GM21723 (cell line): ENCODE results near the gene PSKH1.
"Not testable (repeated sequence)": the region's sequence is repeated elsewhere in the genome, so short reads cannot be mapped to it uniquely, and the experiment has no call there.

Experiments
- ATAC-seq: cut with Tn5 transposase; IDR thresholded peaks from one replicate; pipeline ENCODE4 v1.9.1; 2021; ENCODE audit warnings: mild to moderate bottlenecking, moderate library complexity; ENCODE audit not compliant: unreplicated experiment

PSKH1 gene

DNA sequence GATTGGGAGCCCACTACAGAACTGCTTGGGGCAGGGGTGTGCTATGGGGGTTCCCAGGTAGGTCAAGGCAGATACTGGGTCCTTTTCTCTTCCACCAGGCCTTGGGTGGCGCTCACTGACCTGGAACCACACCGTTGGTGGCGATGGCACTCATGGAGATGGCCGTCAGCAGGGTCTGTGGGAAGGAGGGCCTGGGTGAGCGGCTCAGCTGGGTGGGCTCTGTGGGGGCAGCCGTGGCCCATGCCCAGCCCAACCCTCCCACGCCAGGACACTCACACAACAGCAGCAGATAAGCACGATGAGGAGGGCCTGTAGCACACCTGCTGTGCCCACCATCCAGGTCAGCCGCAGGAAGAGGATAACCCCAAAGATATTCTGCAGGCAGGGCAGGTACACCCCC is 64.6 kb downstream of the PSKH1 start:
- ATAC-seq, result no peak

DNA sequence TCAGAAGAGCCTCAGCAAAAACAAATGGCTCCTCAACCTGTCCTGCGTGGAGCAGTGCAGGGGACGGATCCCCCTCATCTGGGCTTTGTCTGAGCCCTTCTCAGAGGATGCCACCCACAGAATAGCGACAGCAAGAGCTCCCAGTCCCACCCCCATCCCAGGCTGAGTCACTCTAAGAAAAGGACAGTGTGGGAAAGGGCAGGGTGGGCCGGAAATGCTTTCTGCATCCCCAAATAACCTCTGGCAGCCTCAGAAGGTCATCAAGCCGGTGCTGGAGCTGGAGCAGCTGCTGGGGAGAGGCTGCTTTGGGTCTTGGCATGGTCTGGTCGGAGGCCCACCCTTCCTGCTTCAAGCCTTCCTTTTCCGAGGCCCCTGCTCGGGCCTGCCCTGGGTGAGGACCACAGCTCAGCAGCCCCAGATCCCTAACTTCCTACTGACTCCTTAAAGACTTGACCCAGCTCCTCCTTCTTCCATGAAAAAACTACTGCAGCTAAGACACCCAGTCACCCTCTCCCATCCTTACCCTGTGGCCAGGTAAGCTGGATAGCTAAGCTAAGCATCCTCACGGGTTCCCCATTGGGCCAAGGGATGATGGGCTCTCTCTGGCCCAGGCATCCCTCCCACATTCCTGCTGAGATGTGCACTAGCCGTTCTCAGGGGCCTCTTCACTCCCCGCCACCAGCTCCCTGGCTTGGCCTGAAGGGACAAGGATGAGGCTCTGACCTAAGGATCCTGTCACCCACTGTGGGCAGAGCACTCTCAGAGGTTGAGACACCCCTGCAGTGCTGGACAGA is 66.7 kb downstream of the PSKH1 start:
- no peak for ATAC-seq

DNA sequence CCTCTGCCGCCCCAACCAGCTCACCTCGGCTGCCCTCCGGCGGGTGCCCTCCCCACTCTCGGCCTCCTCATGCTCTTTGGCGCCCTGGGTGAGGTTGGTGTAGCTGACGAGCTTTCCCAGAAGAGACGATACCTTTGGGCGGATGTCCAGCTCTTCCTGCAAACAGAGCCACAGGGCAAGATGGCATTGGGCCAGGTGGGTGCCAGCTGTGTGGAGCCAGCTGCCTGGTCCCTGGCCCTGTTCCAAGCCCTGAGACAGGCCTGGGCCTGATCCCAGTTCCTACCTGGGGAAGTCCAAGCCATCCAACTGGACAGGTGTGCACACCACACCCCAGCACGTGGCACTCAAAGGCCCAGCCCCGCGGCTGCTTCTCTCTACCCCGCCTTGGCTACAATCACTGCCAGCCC is 68.5 kb downstream of the PSKH1 start:
- ATAC-seq, result no peak

DNA sequence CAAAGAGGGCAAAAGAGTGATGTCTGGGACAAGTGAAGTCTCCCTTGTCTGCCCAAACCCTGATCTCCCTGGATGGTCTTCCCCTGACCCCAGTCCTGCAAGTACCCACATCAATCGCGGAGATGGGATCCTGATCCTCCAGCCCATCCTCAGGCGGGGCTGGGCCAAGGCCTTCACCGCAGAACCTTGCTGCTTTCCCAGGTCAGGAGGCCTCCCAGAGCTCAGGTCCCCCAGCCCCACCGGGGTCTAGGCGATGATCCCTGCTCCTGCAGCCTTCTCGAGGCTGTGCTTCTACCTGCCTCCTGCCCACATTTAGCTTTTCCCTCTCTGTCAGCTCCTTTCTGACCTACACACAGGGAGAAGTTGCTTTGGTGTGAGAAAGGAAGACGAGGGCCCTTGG is 69.1 kb downstream of the PSKH1 start:
- ATAC-seq, result no peak

DNA sequence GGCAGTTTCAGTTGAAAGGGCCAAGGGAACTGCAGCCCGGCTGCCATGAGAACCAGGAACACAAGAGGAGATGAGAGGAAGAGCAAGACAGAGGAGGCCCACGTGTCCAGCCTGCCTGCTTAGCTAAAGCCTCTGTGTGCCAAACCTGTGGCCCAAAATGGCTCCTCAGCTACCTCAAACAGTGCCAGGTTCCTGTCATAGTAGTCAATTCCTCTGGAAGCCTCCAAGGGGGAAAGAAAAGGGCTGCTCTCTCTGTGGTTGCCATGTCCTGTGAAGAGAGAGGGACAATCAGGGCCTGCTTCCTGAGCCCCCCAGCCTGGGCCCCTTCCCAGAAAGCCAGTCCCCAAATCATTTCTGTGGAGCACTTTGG is 70.2 kb downstream of the PSKH1 start:
- ATAC-seq, result no peak

DNA sequence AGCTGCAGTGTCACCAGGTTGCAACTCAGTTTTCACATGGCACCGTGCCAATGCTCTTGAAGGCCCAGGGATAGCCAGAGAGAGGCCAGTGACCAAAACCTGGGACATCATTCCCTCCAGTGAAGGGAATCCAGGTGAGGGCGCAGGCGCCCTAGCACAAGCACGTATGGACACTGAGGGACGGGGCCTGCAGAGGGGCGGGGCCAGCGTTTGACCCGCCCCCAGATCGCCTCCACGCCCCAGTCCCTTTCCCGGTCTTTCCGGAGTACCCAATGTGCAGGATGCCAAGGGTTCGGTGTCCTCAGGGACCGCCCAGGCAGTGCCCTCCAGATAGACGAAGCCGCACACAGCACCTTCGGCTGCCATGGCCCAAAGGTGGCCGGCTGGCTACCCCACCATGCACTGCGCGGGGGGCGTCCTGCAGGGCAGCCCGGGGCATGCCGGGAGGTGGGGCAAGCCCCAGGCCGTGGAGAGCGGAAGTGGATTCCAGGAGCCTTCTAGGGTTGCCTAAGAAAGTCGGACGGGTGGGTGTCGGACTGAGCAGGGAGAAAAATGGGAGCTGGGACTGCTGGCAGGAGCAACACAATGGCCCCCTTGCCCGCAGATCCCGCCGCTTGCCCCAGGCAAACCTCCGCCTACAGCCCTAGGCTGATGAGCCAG is 70.7 kb downstream of the PSKH1 start:
- ATAC-seq, result no peak

DNA sequence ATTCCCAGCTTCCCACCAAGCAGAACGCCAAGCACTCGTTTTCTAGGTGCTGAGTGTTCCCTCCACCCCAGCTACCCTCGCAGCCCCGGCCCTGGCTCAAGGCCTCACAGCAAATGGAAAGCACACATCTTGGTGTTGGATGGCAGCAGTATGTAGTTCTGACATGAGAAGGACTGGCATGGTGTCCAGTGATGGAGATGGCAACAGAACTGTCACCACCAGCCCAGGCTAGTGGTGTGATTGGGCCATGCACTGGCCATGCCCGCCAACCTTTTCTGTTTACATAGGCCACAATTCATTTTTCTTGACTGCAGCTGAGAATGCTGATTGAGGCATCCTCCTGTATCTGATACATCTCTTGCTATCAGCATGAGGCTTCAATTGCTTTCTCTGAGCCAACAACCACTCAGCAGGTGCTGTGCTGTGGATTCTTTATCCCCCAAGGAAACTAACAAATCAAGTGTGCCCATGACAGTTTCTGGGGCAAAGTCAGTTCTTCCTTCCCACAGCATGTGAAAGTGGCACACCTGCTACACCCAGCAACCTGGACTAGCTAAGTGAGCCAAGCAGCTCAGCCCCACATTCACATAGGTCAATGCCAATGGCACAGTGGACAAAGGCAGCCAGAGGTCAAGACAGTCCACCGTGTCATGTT is 71.5 kb downstream of the PSKH1 start:
- no peak for ATAC-seq

DNA sequence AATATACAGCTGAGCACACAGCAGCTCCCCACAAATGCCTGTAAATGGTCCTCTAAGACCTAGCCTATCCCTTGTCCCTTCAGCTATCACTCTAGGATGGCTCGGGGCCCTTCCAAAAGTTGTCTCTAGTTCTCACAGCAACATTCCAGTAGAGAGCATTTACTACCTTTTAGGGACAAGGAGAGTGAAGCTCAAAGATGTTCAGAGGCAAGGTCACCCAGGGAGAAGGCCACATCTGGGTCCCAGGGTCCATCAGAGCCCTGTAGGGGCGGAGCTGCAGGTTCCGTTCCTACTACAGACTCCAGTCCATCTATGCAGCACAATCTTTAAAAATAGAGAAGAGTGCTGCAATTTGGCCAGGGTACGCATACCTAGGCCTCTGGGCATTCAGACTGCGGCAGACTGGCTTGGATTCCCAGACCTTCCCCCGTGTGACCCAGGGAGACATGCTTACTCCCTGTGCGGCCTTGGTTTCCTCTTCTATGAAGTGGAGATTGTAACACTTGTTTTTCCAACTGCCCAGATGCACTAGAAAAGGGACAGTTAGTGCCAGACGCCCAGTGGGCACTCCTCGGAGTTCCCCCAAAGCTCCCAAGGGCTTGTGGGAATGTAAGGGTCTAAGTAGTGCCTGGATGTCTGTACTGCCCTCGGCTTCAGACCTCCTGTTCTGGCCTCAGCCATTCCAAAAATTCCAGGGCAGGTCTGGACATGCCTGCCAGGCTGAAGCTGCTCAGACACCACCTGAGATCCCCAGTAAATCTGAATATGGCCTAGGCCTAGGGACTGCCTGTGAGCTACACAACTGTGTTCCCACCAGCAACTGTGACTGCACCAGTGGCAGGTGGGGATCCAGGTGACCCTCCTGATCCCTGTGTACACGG is 72.9 kb downstream of the PSKH1 start:
- ATAC-seq, result no peak

DNA sequence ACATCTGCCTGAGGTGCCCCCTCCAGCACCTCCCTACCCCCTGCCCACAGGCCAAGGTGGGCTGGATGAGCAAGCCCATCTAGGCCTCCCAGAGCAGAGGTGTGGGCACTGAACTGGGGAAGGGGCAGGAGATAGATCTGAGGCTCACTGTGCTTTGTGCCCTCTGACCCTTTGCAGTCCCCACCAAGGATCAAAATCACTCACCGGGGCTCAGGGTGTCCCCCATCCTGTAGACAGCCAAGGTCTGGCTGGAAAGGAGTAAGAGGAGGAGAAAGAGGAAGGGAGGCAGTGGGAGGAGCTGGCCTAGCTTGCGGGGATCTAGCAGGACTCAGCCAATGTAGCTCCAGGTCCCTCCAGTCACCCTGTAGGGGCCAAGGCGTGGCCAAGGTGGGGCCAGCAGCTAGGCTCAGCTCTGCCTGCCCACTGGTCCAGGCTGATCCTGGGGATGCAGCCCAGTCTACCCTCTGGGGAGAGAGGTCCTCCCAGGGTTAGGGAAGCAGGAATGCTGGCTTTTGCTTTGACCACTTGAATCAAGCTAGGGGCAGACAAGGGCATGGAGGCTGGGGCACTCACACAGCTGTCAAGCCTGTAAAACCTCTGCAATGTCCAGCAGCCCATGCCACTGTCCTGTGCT is 73.6 kb downstream of the PSKH1 start:
- no peak for ATAC-seq

DNA sequence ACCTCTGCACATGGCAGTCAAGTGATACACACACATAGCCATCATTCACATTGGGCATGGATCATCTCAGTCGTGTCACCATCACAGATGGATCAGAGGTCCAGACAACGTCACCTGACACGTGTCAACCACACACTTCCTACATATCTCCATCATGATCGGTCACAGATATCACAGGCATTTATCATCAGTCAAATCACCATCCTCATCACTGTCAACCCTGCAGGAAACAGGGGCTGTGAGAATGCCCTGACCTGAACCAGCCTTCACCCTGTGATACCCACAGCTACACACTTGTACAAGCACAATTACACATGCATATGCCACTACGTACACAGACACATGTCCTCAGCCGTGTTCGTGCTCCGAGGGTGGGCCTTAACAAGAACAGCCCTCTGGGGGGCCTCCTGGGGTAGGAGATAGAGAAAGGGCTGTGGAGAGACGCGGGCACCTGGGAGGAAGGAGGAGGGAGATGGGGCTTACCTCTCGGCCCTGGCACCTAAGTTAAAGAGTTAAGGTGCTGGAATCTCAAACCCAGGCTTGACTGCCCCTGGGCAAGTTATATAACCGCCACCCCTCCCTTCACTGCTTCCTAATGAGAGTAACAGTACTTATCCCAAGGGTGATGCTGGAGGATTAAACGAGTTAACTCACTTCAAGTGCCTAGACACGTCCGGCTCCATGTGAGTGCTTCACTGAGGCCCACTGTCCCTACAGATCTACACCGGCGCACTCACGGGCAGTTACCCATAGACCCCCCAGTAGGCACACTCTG is 74.3 kb downstream of the PSKH1 start:
- no peak for ATAC-seq

DNA sequence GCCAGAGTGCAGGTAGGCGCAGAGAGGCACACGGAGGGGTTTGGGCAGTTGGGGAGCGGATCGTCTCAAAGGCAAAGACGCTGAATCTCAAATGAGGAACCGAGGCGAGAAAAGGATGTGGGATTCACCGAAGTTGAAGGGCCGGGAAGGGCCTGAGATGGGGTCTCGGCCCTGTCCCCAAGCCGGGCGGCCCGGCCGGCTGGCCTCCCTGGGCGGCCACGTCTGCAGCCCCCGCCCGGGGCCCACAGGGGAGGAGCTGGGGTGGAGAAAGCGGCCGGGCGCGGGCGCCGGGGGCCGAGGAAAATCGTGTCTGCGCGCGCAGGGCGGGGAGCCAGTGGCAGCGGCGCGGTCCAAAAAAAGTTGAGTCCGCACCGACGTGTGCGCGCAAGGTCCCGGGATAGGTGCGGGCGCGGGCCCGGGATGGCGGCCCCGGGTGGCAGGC is 74.9 kb downstream of the PSKH1 start:
- peak; percentile 29 for ATAC-seq

DNA sequence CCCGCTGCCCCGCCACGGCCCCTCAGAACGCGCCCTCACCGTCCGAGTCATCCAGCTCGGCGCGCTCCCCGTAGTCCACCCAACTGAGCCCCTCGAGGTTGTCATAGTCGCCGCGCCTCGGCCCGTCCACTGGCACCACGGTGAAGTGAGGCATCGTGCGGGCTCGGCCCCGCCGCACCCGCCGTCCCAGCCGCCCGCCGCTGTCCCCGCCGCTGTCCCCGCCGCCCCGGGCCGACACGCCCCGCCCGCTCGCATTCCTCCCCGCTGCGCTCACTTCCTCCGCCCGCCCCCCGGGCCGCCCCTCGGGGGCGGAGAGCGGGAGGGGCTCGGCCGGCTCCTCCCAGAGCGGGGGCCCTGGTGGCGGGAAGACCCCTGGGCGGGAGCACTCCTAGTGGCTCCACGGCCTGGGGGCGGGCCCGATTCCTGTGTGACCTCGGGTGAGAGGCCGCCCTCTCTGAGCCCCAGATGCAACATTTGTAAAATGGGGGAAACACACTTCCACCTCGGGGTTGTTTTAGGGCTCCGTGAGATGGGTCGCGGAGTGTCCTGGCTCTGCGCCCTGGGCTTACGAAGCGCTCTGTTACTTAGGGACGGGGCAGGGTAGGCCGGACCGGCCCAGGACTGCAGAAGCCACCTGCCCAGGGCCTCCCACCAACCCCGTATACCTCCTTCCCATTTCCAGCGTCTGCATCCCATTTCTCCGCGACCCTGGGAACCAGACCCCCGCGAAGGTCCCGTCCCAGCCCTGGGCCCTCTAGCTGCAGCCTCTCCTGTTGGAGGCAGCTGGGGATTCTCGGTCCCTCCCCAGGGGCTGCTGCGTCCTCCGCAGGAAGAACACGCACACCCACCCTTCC is 75.6 kb downstream of the PSKH1 start, which contains the start of gene SLC12A4:
Gene SLC12A4, minus strand, starts transcription at position 238 of the 854 bp plus-strand sequence. Its CDS starts 84 bp downstream, at position 154.
- peak; percentile 83 for ATAC-seq

DNA sequence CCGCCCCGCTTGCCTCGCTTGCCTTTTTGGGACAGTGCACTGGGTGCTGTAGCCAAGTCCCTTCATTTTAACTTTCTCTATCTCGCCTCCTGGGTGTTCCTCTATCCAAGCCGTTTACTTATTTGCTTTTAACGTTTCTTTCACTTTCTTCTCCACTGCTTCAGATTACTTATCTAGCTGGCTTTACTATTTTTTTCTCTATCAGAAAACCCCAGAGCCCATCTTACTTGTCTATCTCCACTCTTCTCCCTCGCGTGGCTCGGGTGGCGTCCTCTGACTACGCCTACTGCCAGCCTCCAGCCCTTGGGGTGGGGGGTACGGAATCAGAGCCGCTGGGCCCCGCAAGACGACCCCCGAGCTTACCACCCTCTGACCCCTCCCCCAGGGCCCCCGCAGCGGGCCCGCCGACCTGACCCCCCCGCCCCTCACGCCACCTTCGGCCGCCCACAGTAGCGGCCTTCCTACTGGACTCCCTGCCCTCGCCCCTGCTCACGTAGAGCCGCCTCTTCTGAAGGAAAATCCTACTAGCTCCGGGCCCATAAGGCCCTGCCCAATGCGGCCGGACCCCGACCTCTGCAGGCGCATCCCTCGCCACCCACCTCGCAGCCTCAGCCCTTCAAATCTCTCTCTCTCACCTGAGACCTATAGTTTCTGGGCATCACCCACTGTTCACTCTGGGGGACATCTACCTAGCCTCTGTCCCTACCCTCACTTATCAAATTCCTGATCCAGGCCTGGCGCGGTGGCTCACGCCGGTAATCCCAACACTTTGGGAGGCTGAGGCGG is 76.4 kb downstream of the PSKH1 start:
- ATAC-seq, result no peak

DNA sequence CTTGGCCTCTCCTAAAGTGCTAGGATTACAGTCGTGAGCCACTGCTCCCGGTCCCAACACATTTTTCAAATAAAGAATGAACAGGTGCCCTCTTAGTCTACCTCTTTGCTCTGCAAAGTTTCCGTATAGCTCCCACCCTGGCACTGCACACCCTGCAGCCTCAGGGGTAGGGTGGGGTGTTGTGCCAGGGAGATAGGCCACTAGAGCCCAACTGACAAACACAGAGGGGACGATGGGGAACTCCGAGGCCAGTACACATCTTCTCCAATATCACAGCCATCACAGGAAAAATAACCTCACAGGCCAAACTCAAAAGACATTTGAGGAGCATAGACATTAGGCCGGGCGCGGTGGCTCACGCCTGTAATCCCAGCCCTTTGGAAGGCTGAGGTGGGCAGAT is 78.1 kb downstream of the PSKH1 start:
- ATAC-seq, result no peak

DNA sequence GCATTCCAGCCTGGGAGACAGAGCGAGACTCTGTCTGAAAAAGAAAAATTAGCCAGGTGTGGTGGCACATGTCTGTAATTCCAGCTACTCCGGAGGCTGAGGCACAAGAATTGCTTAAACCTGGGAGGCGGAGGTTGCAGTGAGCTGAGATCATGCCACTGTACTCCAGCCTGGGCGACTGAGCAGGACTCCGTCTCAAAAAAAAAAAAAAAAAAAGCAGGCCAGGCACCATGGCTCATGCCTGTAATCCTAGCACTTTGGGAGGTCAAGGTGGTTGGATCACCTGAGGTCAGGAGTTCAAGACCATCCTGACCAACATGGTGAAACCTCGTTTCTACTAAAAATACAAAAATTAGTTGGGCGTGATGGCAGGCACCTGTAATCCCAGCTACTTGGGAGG is 79.2 kb downstream of the PSKH1 start:
- ATAC-seq, result not testable (repeated sequence)

DNA sequence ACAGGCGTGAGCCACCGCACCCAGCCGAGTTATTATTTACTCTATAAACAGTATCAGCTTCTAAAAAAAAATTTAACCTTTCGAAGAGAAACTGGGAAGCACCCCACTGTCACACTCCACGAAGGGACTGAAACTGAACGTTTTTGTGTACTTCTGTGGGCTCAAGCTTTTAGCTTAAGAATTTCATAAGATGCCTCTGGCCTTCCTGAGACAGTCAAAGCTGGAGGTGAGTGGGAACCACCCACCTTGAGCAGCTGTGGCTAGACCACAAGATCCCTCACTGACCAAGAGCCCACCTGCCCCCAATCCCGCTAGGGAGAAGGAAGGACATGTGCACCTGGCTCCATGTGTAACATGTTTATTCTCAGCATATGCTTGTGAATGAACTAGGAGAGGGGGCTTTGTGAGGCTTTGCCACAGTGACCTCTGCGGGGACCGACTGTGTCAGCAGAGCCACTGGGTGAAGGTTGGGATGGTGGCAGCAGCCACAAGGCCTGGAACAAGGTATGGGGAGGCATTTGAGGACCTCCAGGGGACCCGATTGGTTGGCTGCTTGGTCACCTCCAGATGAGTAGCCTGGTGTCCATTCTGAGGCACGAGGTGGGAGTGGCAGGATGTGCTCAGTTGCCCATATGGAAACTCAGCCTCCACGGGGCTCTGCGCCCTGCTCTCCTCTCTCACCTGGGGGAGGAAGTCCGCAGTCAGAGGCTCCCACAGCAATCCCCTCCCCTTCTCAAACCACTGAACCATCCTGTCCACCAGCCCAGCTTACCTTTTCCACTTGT is 82.5 kb downstream of the PSKH1 start:
- ATAC-seq, result no peak

DNA sequence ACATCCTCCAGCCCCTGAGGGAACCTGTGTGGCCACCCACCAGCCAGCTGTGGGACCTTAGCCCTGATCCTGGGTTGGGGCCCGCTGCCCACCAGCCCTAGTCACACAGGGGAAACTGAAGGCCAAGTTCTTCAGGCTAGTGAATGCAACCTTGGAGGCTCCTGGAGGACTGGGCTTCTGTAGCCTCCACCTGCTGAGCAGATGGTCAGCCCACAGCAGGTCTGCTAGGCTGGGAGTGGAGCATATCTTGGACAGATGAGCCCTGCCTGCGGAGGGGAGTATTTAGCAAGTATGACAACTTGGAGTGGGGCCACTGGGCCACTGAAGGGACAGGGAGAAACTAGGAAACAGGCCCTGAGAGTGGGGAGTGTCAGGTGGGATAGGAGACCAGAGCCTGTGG is 83.2 kb downstream of the PSKH1 start:
- no peak for ATAC-seq
